ENCODE data around the gene SLC4A11.
A peak's percentile ranks its signal among the peaks of the same experiment; 100 is the strongest.
"Not testable (repeated sequence)": the region's sequence is repeated elsewhere in the genome, so short reads cannot be mapped to it uniquely, and the experiment has no call there.

Gene SLC4A11

DNA sequence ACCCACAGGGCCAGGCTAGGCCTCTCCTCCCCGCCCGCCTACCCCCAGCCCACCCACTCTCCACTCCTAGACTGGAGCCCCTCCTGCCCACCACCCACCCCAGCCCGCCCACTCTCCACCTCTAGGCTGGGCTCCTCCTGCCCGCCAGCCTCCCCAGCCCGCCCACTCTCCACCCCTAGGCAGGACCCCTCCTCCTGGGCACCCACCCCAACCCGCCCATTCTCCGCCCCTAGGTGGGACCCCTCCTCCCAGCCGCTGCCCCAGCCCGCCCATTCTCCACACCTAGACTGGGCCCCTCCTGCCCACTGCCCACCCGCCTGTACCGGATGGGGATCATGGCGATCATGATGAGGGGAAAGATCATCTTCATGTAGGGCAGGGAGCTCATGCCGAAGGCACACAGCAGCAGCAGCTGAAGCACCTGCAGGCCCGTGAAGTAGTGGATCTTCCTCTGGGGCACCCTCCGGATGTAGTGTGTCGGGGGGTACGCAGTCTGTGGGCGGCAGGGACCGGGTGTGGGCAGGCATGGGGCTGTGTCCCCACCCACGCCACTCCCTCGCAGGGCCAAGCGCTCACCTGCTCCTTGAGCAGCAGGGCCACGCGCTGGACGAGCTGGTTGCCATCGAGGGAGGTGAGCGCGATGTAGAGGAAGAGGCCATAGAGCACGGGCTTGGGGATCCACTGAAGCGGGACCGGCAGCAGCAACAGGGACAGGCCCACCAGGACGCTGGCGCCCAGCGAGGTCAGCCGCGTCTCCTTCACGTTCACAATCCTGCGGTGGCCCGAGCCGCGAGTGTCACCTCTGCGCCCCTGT lies 10.8 kb downstream of the SLC4A11 start:
- no peak for DNase-seq (ENCODE audit: low read depth in 2 of 2)

DNA sequence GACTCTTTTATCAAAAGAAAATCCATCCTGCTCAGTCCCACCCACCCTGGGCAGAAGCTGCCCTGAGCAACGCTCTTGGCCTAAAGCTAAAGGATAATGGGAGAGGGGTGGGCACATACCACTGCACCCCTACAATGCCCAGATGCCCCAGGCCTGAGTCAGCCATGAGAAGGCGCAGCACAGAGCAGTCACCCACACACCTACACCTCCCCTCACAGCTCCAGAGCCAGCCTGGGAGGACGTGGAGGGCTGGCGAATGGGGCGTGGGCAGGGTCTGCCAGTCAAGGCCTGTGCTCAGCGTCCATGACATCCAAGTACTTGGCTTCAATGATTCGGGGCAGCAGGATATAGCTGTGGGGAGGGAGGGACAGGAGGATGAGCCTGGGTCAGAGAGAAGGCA lies 11.5 kb downstream of the SLC4A11 start:
- DNase-seq (ENCODE audit: low read depth in 2 of 2): no peak

DNA sequence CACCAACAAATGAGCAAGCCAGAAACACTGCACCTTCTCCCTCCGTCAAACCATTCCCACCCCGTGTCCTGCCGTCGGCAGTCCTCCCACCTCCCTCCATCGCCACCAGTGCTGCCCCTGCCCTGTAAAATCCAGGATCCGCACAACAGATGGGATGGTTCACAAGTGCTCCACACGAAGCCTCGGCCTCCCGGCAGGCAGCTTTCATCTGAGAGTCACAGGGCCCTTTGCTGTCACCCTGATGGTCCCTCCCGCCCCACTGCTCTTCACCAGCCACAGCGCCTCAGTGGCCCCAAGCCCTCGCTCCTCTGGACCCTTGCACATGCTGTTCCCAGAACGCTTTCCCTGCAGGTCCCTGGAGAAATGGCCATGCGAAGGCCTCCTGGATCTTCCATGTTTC lies 12.1 kb downstream of the SLC4A11 start:
- no peak for DNase-seq (ENCODE audit: low read depth in 2 of 2)

DNA sequence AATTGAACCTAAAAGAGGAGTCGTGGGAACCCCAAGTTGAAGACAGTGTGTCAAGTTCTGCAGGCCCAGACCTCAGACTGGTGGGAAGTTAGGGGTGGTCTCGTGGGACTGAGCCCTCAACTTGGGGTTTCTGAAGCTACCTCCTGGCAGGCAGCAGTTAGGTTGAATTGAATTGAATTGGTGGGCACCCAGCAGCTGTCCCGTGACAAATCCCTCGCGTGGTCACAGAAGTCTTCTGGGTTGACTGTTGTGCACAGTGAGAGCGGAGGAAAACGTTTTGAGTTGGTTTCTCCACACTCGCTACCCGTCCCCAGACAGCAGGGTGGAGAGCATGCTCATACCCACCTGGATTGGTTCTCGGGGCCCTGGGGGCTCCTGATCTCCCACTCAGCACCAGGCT lies 12.9 kb downstream of the SLC4A11 start:
- DNase-seq (ENCODE audit: low read depth in 2 of 2): no peak

DNA sequence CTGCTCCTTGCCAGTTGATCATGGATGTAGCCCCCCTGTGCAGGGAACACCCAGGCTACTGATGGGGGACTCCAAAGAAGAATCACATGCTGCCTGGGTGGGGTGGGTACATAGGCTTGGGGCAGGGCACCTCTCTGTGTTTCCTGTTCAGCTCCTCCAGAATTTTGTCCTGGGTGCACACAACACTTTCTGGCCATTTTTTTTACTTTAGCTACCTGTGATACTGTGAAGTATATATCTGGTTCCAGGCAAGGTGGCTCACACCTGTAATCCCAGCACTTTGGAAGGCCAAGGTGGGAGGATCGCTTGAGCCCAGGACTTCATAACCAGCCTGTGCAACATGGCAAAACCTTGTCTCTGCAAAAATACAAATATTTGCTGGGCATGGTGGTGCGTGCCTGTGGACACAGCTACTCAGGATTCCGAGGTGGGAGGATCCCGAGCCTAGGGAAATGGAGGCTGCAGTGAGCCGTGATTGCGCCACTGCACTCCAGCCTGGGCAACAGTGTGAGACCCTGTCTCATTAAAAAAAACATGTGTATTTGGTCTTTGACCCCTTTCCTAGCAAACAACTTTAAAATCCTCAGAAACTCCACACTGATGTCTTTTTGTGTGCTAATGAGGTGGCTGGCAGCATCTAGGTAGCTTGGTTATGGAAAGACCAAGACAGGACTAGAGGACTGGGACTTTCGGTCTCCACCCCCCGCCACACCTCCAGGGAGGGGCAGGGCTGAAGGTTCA lies 14.1 kb downstream of the SLC4A11 start:
- DNase-seq (ENCODE audit: low read depth in 2 of 2): no peak

DNA sequence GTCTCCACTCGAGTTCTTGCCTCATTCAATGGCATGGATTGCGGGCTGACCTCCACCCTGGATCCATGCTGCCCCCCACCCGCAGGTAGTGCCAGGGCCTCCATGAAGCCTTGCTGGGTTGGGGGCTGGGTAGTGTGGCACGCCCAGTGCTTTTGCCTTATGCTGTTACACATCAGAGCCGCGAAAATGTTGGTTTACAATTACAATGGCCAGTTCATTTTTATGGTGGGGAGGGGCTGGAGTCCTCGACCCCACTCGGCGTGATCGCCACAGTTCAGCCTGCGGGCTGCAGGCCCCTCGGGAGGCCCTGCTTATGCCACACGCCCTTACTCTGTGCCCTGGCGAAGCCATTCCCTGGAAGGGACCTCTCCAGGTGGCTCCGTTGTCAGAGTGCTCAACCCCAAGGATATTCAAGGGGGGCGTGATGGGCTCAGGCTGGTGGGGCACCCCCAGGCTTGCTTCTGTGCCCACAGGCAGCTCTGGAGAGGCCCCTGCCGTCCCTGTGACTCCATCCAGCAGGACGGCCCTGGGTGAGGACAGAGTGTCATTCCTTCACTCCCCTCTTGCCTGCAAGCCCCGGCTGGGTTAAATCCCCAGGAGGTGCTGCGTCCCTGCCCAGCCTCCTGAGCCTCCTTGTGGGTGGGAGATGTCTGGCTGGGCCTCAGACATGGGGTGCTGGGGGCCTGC lies 14.9 kb downstream of the SLC4A11 start:
- no peak for DNase-seq (ENCODE audit: low read depth in 2 of 2)

DNA sequence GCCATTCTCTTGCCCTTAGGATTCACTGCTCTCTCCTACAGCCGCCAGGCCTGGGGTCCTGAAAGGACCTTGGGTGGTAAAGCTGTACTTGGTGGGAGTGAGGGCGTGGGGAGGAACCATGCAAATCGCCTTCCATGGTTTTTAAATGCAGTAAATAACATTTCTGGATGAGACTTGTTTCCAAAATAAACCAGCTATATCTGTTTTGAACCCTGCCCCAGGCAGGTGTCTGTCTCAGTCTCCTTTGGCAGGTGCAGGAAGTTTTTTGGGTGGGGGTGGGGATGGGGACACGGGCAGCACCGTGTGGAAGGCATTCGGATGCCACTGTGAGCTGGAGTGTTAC lies 15.4 kb downstream of the SLC4A11 start:
- no peak for DNase-seq (ENCODE audit: low read depth in 2 of 2)

DNA sequence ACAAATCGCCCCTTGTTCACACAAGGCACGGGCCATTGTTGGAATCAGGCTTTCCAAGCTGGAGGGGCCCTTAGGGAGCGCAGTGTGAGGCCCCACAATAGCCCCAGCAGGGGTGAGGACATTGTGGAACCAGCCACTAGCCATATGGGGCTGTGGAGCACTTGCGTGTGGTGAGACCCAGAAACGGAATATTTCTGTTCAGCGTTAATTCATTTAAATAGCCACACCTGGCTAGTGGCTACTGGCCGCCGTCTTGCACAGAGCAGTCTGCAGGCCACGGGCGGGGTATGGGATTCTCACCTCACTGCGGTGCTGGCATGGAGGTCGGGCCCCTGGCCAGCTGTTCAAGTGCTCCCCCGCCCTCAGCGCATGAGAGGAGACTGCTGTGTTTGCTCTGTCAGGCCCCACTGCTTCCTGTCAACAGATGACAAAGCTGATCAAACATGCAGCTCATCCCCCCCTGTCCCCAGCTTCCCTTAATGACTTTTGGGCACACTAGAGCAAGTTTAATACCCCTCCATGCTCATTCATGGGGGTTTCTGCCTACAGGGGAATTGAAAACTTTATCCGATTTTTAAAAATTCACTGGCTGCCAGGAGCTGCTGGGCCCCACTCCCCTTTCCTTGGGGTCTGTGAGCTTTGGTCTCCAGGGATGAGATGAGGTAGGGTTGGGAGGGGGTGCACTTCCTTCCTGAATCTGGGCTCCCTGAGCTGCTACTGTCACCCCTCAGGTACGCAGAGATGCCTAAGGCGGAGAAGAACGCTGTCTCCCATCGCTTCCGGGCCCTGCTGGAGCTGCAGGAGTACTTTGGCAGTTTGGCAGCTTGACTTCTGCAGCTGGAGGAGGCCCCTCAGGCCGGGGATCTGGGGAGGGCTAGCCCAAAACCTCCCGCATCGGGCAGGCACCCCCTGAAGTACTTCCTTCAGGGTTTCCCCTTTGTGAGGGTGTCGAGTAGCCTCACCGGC lies 16.1 kb downstream of the SLC4A11 start:
- no peak for DNase-seq (ENCODE audit: low read depth in 2 of 2)

DNA sequence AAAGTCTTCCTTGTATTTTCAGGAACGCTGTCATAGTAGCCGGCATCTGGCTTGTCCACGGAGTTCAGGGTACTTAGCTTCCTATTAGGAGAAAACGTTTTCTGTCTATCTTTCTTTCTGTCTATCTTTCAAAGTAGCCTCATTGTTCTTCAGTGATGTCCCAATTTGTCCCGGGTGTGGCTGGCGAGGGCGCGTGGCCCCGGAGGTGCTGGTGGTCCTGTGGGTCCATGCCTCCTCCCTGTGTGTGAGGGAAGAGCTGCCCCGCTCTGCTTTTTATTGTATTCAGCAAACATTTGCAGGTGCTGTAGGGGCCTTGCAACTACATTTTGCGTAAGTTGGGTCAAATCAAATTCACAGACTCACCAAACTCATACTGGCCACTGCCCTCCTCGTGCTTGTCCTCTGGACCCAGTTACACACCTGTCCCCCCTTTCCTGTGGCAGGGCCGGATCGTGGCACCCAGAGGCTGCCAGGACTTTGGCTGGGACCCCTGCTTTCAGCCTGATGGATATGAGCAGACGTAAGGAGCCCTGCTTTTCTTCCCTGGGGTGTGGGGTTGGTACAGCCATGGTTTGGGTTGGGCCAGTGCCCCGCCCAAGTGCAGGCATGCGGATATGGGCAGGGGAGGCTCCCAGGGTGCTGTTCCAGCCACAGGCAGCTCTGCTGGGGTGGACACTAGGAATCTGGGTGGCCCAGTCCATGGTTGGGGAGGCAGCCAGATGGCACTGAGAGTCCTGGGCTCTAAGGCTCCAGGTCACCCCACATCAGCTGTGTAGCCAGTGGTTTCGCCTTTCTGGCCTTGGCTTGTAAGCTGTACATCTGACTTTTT lies 17.4 kb downstream of the SLC4A11 start:
- DNase-seq (ENCODE audit: low read depth in 2 of 2): no peak

DNA sequence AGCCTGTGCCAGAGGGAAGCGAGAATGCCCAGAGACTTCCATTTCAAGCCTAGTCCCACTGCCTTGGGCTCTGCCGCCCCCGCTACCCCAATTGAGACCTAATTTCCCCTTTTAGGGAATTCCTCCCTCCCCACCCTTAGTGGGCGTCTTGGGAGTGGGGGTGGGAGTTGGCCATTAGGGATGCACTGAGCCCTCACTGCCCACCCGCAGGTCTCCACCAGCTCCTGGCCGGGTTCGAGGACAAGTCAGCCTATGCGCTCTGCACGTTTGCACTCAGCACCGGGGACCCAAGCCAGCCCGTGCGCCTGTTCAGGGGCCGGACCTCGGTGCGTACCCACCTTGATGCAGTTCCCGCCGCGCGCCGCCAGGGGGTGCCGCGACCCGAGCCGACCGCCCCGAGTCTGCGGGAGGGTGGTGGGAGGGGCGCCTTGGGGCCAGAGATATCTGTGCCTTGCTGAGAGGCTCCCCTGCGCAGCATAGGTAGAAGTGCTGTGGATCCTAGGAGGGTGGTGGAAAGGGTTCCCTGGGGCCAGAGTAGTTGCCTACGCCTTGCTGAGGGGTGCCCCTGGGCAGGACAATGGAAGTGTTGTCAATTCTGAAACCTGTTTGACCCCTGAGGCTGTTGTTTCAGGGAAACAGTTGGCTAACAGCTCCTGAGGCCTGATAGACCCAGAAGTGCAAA lies 20.5 kb downstream of the SLC4A11 start:
- peak; percentile 73 to 76 for DNase-seq (ENCODE audit: low read depth in 2 of 2)

DNA sequence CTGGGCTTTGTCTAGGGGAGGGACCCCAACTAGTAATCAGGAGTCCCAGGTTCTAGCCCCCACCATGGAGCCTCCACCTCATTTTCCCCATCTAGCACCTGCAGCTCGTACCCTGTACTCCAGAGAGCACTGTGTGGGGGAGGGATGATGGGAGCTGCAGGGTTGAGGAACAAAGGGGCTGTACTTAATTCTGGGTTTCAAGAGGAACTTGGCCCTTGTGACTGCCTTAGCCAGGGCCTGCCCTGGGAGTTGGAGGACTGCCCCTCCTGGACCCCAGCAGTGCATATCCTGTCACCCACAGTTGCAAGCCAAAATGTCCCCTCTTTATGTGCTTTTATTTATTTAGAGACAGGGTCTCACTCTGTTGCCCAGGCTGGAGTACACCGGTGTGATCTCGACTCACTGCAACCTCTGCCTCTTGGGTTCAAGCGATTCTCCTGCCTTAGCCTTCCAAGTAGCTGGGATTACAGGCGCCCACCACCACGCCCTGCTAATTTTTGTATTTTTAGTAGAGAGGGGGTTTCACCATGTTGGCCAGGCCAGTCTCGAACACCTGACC lies 23.6 kb downstream of the SLC4A11 start:
- not testable (repeated sequence) for DNase-seq (ENCODE audit: low read depth in 2 of 2)

DNA sequence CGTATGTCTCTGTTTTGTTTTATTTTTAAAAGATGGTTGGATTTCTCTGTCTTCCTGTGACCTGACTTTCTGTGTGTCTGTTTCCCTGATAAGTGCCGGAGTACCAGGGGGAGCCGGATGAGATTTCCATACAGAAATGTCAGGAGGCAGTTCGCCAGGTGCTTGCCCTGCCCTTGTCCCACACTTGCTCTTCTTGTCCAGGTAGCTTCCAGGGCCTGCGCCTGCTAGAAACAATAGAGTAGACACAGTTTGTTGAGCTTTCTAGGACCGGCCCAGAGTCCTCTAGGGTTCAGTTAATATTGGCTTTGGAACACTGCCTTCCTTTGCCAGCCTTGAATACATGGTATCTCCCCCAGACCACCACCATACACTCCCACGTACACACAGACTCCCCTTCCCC lies 25.8 kb downstream of the SLC4A11 start:
- DNase-seq (ENCODE audit: low read depth in 2 of 2): no peak

DNA sequence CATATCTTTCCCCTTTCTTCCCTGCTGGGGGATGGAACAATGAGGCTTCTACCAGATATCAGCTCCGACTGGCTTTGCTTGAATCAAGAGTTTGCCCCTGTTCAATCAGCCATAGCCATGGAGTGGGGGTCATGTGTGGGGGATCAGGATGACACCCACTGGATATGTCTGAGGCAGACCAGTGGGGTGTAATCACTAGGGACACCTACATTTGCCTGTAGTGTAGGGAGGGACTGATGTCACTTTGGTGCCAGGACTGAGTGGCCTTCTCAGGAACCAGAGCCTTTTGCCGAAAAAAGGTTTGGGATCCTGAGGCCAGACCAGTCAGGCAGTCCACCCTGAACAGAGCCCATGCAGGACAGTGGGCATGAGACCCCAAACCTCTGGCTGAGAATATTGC lies 28.6 kb downstream of the SLC4A11 start:
- DNase-seq (ENCODE audit: low read depth in 2 of 2): no peak

DNA sequence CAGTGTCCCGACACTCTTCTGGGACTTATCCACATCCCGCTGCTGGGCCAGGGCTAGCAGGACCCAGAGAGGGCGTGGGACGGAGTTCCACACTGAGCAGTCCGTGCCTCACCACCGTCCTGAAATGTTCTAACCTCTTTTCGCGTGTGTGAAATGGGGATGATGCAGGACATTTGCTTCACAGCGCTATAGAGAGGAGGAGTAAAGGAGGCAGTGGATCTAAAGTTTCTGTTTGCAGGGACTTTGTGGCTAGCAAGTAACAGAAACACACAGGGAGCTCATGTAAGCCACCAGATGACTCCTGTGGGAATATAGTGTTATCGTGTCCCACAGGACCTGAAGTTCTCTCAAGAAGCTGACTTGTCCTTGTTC lies 29.1 kb downstream of the SLC4A11 start:
- no peak for DNase-seq (ENCODE audit: low read depth in 2 of 2)

DNA sequence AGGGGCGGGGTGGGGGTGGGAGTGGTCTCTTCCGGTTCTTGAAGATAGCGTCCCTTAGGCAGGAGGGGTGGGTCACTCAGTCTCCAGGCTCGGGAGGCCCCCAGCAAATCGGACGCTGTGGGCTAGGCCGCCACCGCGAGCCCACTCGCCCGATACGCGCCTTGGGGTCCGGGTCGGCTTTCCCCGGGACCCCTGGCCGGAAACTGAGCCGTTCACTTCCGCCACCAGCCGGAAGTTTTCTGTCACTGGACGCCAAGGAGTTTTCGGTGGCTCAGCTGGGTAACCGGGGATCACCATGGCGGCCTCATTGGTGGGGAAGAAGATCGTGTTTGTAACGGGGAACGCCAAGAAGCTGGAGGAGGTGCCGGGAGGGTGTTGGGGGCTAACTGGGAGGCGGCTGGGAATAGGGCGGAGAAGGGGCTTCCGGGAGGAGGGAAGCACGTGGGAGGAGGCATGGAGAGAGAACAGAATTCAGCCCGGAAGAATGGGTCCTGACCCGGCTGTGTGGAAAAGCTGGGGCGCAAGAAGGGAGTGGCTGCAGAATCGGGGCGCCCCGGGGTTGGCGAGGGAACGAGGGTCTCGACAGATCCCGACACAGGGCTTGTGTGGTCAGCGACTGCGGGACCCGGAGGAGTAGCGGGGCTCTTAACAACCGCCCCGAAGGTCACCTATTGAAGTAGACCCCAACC lies 29.6 kb downstream of the SLC4A11 start, which contains the start of gene ITPA:
Gene ITPA, plus strand, starts transcription at position 242 of the 689 bp plus-strand sequence. Its CDS starts 54 bp downstream, at position 296.
- DNase-seq (ENCODE audit: low read depth in 2 of 2): peak; percentile 37 to 47

DNA sequence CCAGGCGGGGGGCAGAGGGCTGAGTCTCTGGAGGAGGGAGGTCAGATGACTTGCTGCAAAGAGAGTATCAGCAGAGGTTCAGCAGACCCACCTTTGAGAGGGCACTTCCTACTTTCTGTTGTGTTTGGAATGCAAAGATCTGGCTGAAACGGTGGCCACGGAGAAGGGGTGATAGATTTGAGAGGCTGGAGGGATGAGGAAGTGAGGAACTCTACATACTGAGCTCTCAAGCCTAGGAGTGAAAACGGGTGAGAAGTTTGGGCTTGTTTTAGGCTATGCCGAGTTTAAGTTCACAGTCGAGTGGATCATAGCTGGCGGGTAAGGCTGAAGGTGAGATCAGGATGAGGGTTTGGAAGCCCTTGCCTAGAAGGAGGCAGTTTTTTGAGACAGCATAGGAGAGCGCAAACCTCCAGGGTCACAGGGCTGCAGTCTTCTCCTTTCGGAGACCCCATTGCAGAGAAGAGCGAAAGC lies 30.2 kb downstream of the SLC4A11 start:
- no peak for DNase-seq (ENCODE audit: low read depth in 2 of 2)

DNA sequence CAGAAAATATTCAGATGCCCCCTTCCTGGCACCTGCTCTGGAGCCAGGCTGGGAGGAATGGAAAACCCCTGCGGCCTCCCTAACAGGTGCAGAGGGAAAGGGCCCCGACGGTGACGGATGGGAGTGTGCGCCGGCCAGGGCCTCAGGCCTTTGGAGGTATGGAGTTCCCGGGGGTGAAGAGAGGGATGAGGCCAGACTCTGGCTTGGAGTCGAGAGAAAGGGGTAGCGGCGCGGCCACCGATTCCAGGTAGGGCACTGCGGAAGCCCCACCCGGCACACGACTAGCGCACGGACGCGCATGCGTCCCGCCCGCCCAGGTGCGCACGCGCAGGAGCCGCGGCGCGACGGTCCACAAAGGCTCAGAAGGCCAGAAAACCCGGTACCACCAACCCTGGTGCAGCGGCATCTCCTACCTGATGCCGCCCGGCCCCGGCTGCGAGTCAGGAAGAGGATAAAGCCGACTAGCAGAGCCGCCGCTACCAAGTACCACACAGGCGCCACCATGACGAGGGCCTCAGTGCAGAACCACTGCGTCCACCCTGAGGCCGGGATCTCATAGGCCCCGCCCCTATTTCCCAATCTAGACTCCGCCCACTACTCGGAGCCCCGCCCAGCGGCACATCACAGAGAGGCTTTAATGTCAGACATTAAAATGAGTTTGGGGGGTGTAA lies 34.7 kb downstream of the SLC4A11 start, which contains the start of gene DDRGK1:
Gene DDRGK1, minus strand, starts transcription at position 559 of the 671 bp plus-strand sequence. Its CDS starts 55 bp downstream, at position 504.
- DNase-seq (ENCODE audit: low read depth in 2 of 2): peak; percentile 80 to 91
